Measurements from ENCODE around the gene KPTN.

Gene KPTN

GRCh38 chr19:47464675-47465419 lies 19.2 kb downstream of the KPTN start:
- no peak for DNase-seq

- no peak for DNase-seq
Measured at GRCh38 chr19:47461876-47462275, 22.1 kb downstream of the KPTN start.

GRCh38 chr19:47459477-47459876 lies 24.5 kb downstream of the KPTN start:
- no peak for DNase-seq

- DNase-seq = no peak
Measured at GRCh38 chr19:47458672-47459071, 25.3 kb downstream of the KPTN start.

- no peak for DNase-seq
Measured at GRCh38 chr19:47456721-47457474, 27.1 kb downstream of the KPTN start.

GRCh38 chr19:47450478-47450877 lies 33.5 kb downstream of the KPTN start:
- no peak for DNase-seq

- no peak for DNase-seq
Measured at GRCh38 chr19:47448360-47448727, 35.7 kb downstream of the KPTN start.

GRCh38 chr19:47447470-47448359 lies 36.3 kb downstream of the KPTN start:
- peak; percentile 58 for DNase-seq

GRCh38 chr19:47446534-47447469 lies 37.2 kb downstream of the KPTN start:
- no peak for DNase-seq

GRCh38 chr19:47445937-47446402 lies 38.0 kb downstream of the KPTN start:
- DNase-seq = peak; percentile 68

- no peak for DNase-seq
Measured at GRCh38 chr19:47445527-47445926, 38.5 kb downstream of the KPTN start.

- DNase-seq = peak; percentile 32
Measured at GRCh38 chr19:47444388-47444821, 39.6 kb downstream of the KPTN start.

- no peak for DNase-seq
Measured at GRCh38 chr19:47443331-47443730, 40.7 kb downstream of the KPTN start.

GRCh38 chr19:47438793-47439220 lies 45.2 kb downstream of the KPTN start:
- no peak for DNase-seq

GRCh38 chr19:47437500-47437899 lies 46.5 kb downstream of the KPTN start:
- no peak for DNase-seq

GRCh38 chr19:47436712-47437401 lies 47.2 kb downstream of the KPTN start:
- peak; percentile 82 for DNase-seq

GRCh38 chr19:47435883-47436417 lies 48.1 kb downstream of the KPTN start:
- DNase-seq = no peak

- DNase-seq = no peak
Measured at GRCh38 chr19:47435196-47435595, 48.8 kb downstream of the KPTN start.

GRCh38 chr19:47434088-47434487 lies 49.9 kb downstream of the KPTN start:
- DNase-seq = no peak

- no peak for DNase-seq
Measured at GRCh38 chr19:47433121-47433520, 50.9 kb downstream of the KPTN start.

GRCh38 chr19:47432499-47432898 lies 51.5 kb downstream of the KPTN start:
- DNase-seq = no peak

All from activated naive CD4-positive, alpha-beta T cell treated with Interleukin-2 at 50 U/mL for 16 hours (primary cell).